PC-3 (cell line): ENCODE data around the gene C11orf86. TPM values are rescaled to one million over a fixed set of nuclear protein-coding genes. Genes with fewer than 3 reads are reported as not detected.

Source experiments
- ATAC-seq: fragments of 200-7000 bp; cut with Tn5 transposase; 2 replicates; pipeline ENCODE4 v1.9.1; 2020; ENCODE audit warnings: mild to moderate bottlenecking, moderate library complexity
- BruUV-seq: library from RNA; stranded (reverse); fragments of 400-500 nt; replicated peaks from 2 replicates; lab custom pipeline; 2021; lab: Mats Ljungman, UMichigan
- CTCF ChIA-PET: fragments of 300-600 bp; sonication (Branson Sonifier 250); formaldehyde crosslinking; loops from one replicate; lab custom pipeline; 2022; ENCODE audit warnings: antibody characterized with exemption; lab: Charles Lee
- POLR2A ChIA-PET: fragments of 300-600 bp; sonication (Branson Sonifier 250); formaldehyde crosslinking; loops from one replicate; lab custom pipeline; 2022; ENCODE audit warnings: antibody characterized with exemption; ENCODE audit not compliant: unreplicated experiment; lab: Charles Lee
- DNase-seq: peaks from one replicate; pipeline ENCODE4 v3.0.0-alpha.2; 2015
- H2AFZ ChIP-seq: fragments of 300-600 bp; sonication (generic); 2 replicates; pipeline ENCODE4 v1.6.0; 2016; ENCODE audit warnings: antibody characterized with exemption, low read length
- H3F3A ChIP-seq: fragments of 300-600 bp; sonication (generic); one replicate; pipeline ENCODE4 v1.6.0; 2017; ENCODE audit warnings: antibody characterized with exemption, low read length, control low read depth, mild to moderate bottlenecking; ENCODE audit not compliant: unreplicated experiment
- H3K27ac ChIP-seq: fragments of 300-600 bp; sonication (generic); 2 replicates; pipeline ENCODE4 v1.5.1; 2016; ENCODE audit warnings: mild to moderate bottlenecking, low read length
- H3K27me3 ChIP-seq: fragments of 300-600 bp; sonication (generic); 2 replicates; pipeline ENCODE4 v1.6.1; 2016; ENCODE audit warnings: low read length, mixed read lengths
- H3K36me3 ChIP-seq: fragments of 300-600 bp; sonication (generic); 2 replicates; pipeline ENCODE4 v1.6.1; 2016; ENCODE audit warnings: low read depth, mixed run types, low read length, mixed read lengths
- H3K4me1 ChIP-seq: fragments of 300-600 bp; sonication (generic); 2 replicates; pipeline ENCODE4 v1.5.1; 2016; ENCODE audit warnings: low read length; ENCODE audit not compliant: insufficient read depth
- H3K4me2 ChIP-seq: fragments of 300-600 bp; sonication (generic); 2 replicates; pipeline ENCODE4 v1.6.0; 2016; ENCODE audit warnings: low read length
- H3K4me3 ChIP-seq: fragments of 300-600 bp; sonication (generic); 2 replicates; pipeline ENCODE4 v1.5.1; 2016; ENCODE audit warnings: mild to moderate bottlenecking, low read length, mixed read lengths
- H3K79me2 ChIP-seq: fragments of 300-600 bp; sonication (generic); 2 replicates; pipeline ENCODE4 v1.6.1; 2017; ENCODE audit warnings: low read length, mixed read lengths
- H3K9ac ChIP-seq: fragments of 300-600 bp; sonication (generic); 2 replicates; pipeline ENCODE4 v1.6.0; 2016; ENCODE audit warnings: mild to moderate bottlenecking, low read length
- H3K9me2 ChIP-seq: fragments of 300-600 bp; sonication (generic); replicated peaks from 2 replicates; pipeline ENCODE4 v1.6.1; 2016; ENCODE audit warnings: mixed run types, low read length, mixed read lengths
- H3K9me3 ChIP-seq: fragments of 300-600 bp; sonication (generic); 2 replicates; pipeline ENCODE4 v1.6.1; 2016; ENCODE audit warnings: low read length, mixed read lengths
- H4K20me1 ChIP-seq: fragments of 300-600 bp; sonication (generic); 2 replicates; pipeline ENCODE4 v1.6.1; 2016; ENCODE audit warnings: low read length, mixed read lengths
- EZH2 ChIP-seq: fragments of 300-600 bp; sonication (generic); IDR thresholded peaks from one replicate; pipeline ENCODE4 v1.6.1; 2017; ENCODE audit warnings: antibody characterized with exemption, mild to moderate bottlenecking, low read length; ENCODE audit not compliant: unreplicated experiment
- EZH2phosphoT487 ChIP-seq: fragments of 300-600 bp; sonication (generic); IDR thresholded peaks from 2 replicates; pipeline ENCODE4 v1.6.1; 2018; ENCODE audit warnings: mild to moderate bottlenecking, antibody characterized with exemption, low read length, borderline replicate concordance
- intact Hi-C: fragments of 100-400 bp; cut with micrococcal nuclease; formaldehyde crosslinking; loops from 2 replicates; pipeline ENCODE4 v1.9.0; 2023
- microRNA-seq: library from miRNA; unstranded; fragments of <30 nt; microRNA quantifications from one replicate; pipeline ENCODE4 v1.1.0, GENCODE V29; 2020; ENCODE audit not compliant: unreplicated experiment
- total RNA-seq: library from RNA; depleted of rRNA; stranded (reverse); fragments of >200 nt; gene quantifications from 2 replicates; pipeline ENCODE4 v1.2.3, GENCODE V29; 2014; rRNA removed
- TF ChIP-seq, protein P1 (sequence below): fragments of 300-600 bp; sonication (generic); conservative IDR thresholded peaks from 2 replicates; pipeline ENCODE4 v1.5.1; 2017; ENCODE audit warnings: antibody characterized with exemption, low read depth, mild to moderate bottlenecking, low read length

The C11orf86 gene
- total RNA-seq, 1 experiment from 2014 or later: not detected

DNA sequence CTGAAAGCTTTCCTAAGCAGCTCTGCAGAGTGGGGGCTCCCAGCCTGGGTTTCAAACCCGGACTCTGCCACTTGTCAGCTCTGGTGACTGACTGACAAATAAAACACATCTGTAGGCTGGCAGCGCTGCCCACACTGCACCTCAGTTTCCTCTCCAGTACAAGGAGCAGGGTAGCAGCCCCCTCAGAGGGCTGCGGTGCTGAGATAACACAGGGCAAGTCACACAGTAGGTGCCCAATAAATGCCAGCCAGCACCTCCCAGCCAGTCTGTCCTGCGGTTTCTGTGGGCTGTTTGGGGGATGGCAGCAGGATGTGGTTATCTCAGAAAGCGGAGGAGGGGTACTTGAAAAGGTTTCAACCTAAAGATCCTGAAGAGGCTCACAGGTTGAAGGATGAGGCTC lies 49.3 kb downstream of the C11orf86 start:
- H3K9me3 ChIP-seq: no peaks in the 10 kb centered on the region
- peak overlapping the region; percentile 86 for H3K4me2 ChIP-seq
- peak; percentile 66 for DNase-seq
- H3K9ac ChIP-seq: no peak overlapping the region
- intact Hi-C loops: no loop called here
- H3K27me3 ChIP-seq: no peaks in the 10 kb centered on the region
- ChIA-PET POLR2A (no interaction called here), CTCF (no interaction called here)
- H4K20me1 ChIP-seq: no peaks in the 10 kb centered on the region
- H3K9me2 ChIP-seq: no peaks in the 10 kb centered on the region
- no TSS peak for BruUV-seq
- no peaks in the 10 kb centered on the region for H3K36me3 ChIP-seq
- H3F3A ChIP-seq: no peaks in the 10 kb centered on the region
- no peak overlapping the region for H3K27ac ChIP-seq
- H2AFZ ChIP-seq: no peak overlapping the region
- no peak for TF ChIP-seq EZH2phosphoT487
- TF ChIP-seq, protein P1, sequence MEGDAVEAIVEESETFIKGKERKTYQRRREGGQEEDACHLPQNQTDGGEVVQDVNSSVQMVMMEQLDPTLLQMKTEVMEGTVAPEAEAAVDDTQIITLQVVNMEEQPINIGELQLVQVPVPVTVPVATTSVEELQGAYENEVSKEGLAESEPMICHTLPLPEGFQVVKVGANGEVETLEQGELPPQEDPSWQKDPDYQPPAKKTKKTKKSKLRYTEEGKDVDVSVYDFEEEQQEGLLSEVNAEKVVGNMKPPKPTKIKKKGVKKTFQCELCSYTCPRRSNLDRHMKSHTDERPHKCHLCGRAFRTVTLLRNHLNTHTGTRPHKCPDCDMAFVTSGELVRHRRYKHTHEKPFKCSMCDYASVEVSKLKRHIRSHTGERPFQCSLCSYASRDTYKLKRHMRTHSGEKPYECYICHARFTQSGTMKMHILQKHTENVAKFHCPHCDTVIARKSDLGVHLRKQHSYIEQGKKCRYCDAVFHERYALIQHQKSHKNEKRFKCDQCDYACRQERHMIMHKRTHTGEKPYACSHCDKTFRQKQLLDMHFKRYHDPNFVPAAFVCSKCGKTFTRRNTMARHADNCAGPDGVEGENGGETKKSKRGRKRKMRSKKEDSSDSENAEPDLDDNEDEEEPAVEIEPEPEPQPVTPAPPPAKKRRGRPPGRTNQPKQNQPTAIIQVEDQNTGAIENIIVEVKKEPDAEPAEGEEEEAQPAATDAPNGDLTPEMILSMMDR: no peak
- no peak for TF ChIP-seq EZH2
- H3K4me1 ChIP-seq: peaks cover 31% of the 10 kb centered on the region
- H3K4me3 ChIP-seq: no peak overlapping the region
- no peaks in the 10 kb centered on the region for H3K79me2 ChIP-seq
- no peak for ATAC-seq

DNA sequence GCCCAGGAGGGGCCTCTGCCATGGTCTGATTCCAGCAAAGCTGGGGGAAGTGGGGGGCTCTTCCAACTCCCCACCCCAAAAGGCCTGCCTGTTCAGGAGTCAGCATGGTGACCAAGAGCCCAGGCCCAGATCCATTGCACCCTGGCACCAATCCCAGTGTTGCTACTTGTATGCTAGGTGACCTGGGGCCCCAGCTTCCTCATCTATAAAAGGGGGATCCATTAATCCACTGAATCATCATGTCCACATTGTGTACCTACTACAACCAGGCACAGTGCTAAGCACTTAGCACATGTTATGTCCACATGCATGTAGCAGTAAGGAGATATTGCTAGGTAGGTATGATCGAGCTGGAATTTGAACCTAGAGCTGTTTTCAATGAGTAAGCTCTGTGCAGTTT lies 49.9 kb downstream of the C11orf86 start:
- H3K9ac ChIP-seq: no peak overlapping the region
- no peak overlapping the region for H2AFZ ChIP-seq
- no peaks in the 10 kb centered on the region for H4K20me1 ChIP-seq
- H3K79me2 ChIP-seq: no peaks in the 10 kb centered on the region
- no peaks in the 10 kb centered on the region for H3K9me2 ChIP-seq
- intact Hi-C loops: no loop called here
- peak; percentile 39 for DNase-seq
- POLR2A ChIA-PET: interaction anchor here (0.5 kb wide), 1 partner anchor 93 kb away, joined by 11 read pairs; no protein-coding TSS in a partner anchor
- peak overlapping the region; percentile 86 for H3K4me2 ChIP-seq
- H3K27ac ChIP-seq: no peak overlapping the region
- no peaks in the 10 kb centered on the region for H3K36me3 ChIP-seq
- no peaks in the 10 kb centered on the region for H3K9me3 ChIP-seq
- CTCF ChIA-PET: no interaction called here
- H3K27me3 ChIP-seq: no peaks in the 10 kb centered on the region
- TF ChIP-seq, protein P1: no peak
- TF ChIP-seq EZH2phosphoT487: no peak
- H3K4me1 ChIP-seq: peaks cover 31% of the 10 kb centered on the region
- H3F3A ChIP-seq: no peaks in the 10 kb centered on the region
- ATAC-seq: no peak
- no TSS peak for BruUV-seq
- H3K4me3 ChIP-seq: no peak overlapping the region

DNA sequence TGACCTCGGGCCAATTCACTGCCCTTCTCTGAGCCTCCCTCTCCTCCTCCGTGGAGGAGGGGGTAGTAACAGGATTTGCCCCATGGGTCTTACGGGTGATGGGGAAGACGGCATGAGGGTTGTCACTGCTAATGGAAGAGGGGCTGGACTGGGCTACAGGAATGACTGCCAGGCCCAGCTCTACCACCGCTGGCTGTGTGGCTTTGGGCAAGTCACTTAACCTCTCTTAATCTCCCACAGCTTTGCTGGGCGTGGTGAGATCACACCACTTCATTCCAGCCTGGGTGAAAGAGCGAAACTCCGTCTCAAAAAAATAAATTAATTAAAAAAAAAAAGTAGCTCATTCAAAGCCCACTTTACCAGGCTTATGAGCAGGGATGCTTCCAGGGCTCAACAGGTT lies 50.6 kb downstream of the C11orf86 start:
- no peak overlapping the region for H3K4me2 ChIP-seq
- no peaks in the 10 kb centered on the region for H3F3A ChIP-seq
- BruUV-seq: no TSS peak
- no peaks in the 10 kb centered on the region for H4K20me1 ChIP-seq
- H3K4me3 ChIP-seq: no peak overlapping the region
- H3K4me1 ChIP-seq: peaks cover 31% of the 10 kb centered on the region
- ATAC-seq: no peak
- H3K79me2 ChIP-seq: no peaks in the 10 kb centered on the region
- no peak for DNase-seq
- intact Hi-C loops: no loop called here
- no peak overlapping the region for H3K9ac ChIP-seq
- no peaks in the 10 kb centered on the region for H3K9me3 ChIP-seq
- H3K27me3 ChIP-seq: no peaks in the 10 kb centered on the region
- H3K9me2 ChIP-seq: no peaks in the 10 kb centered on the region
- TF ChIP-seq EZH2 (no peak), EZH2phosphoT487 (no peak)
- TF ChIP-seq, protein P1: no peak
- CTCF ChIA-PET: interaction anchor here (0.6 kb wide), 1 partner anchor 133 kb away, joined by 3 read pairs; no protein-coding TSS in a partner anchor
- POLR2A ChIA-PET: interaction anchor here (0.5 kb wide), 1 partner anchor 94 kb away, joined by 11 read pairs; no protein-coding TSS in a partner anchor
- no peak overlapping the region for H3K27ac ChIP-seq
- no peak overlapping the region for H2AFZ ChIP-seq
- no peaks in the 10 kb centered on the region for H3K36me3 ChIP-seq

Small RNAs within 50 kb of the gene (microRNA-seq; reads per million reads assigned to microRNA genes)
- not detected for gene MIR3163

Other genes starting within 250 kb of the C11orf86 start
- gene SPTBN2, start 246.1 kb upstream of the C11orf86 start, total RNA-seq: 74.9 and 154 TPM in 2 replicates
- 63.9 and 70.4 TPM in 2 replicates for gene RCE1, start 131.9 kb upstream of the C11orf86 start, total RNA-seq
- 64.4 and 79.8 TPM in 2 replicates for gene LRFN4, start 118.2 kb upstream of the C11orf86 start, total RNA-seq
- gene PC, start 16.9 kb upstream of the C11orf86 start, total RNA-seq: 24.5 and 39.7 TPM in 2 replicates
- 4.8 and 5.1 TPM in 2 replicates for gene SYT12, start 47.8 kb downstream of the C11orf86 start, total RNA-seq
- 99.9 and 121 TPM in 2 replicates for gene RHOD, start 81.5 kb downstream of the C11orf86 start, total RNA-seq
- gene KDM2A, start 144.0 kb downstream of the C11orf86 start, total RNA-seq: 65.3 and 87.1 TPM in 2 replicates